GM12878 (cell line): ENCODE results near the gene HAUS1. TPM values are rescaled to one million over a fixed set of nuclear protein-coding genes. Genes with fewer than 3 reads are reported as not detected.

ENCODE experiments used
- ATAC-seq: fragments of 200-7000 bp; cut with Tn5 transposase; 3 replicates; pipeline ENCODE4 v1.9.1; 2020; ENCODE audit warnings: mild to moderate bottlenecking, moderate library complexity
- BruUV-seq: library from RNA; stranded (reverse); fragments of 400-500 nt; replicated peaks from 2 replicates; lab custom pipeline; 2021; lab: Mats Ljungman, UMichigan
- CTCF ChIA-PET: fragments of 300-600 bp; sonication (Branson Sonifier 250); formaldehyde crosslinking; extraction: SDS; loops from one replicate; lab custom pipeline; 2021; ENCODE audit warnings: inconsistent platforms; lab: Yijun Ruan, JAX
- POLR2A ChIA-PET: fragments of 350-600 bp; formaldehyde crosslinking; extraction: SDS; loops from one replicate; lab custom pipeline; 2021; ENCODE audit warnings: inconsistent platforms; lab: Charles Lee
- RAD21 ChIA-PET: fragments of 300-600 bp; sonication (Branson Sonifier 250); formaldehyde crosslinking; loops from one replicate; lab custom pipeline; 2023; ENCODE audit warnings: antibody characterized with exemption; ENCODE audit not compliant: unreplicated experiment; lab: Charles Lee
- SMC1A ChIA-PET: fragments of 300-600 bp; sonication (Branson Sonifier 250); formaldehyde crosslinking; loops from one replicate; lab custom pipeline; 2023; ENCODE audit not compliant: unreplicated experiment, uncharacterized antibody; lab: Charles Lee
- DNase-seq: peaks from one replicate; pipeline ENCODE4 v3.0.0-alpha.2; 2011; ENCODE audit warnings: low read depth, low spot score
- FAIRE-seq: peaks from 3 replicates; lab custom pipeline; 2011; peaks lifted over from hg19 to GRCh38; lab: Jason Lieb, UNC
- H2AFZ ChIP-seq: 2 replicates; pipeline ENCODE4 v1.6.0; 2011; ENCODE audit warnings: low read depth, low read length, control low read depth; ENCODE audit not compliant: control insufficient read depth
- H3K27ac ChIP-seq: 2 replicates; pipeline ENCODE4 v1.5.1; 2011; ENCODE audit warnings: control low read depth; ENCODE audit not compliant: control insufficient read depth, insufficient read depth
- H3K27me3 ChIP-seq, 2 experiments: replicated peaks in 1 of 2; 2 replicates each; pipeline versions ENCODE4 v1.6.0 to v1.6.1; 2011; ENCODE audit warnings: low read length in 1 of 2; ENCODE audit not compliant: control insufficient read depth in 2 of 2, insufficient read depth in 2 of 2
- H3K36me3 ChIP-seq, 2 experiments: 2 replicates each; pipeline ENCODE4 v1.5.1; 2011; ENCODE audit warnings: low read length in 1 of 2; ENCODE audit not compliant: control insufficient read depth in 2 of 2, insufficient read depth in 2 of 2
- H3K4me1 ChIP-seq: 2 replicates; pipeline ENCODE4 v1.6.1; 2011; ENCODE audit warnings: mild to moderate bottlenecking, low read length, moderate library complexity, mixed read lengths; ENCODE audit not compliant: control insufficient read depth, insufficient read depth
- H3K4me2 ChIP-seq: 2 replicates; pipeline ENCODE4 v1.6.0; 2011; ENCODE audit warnings: control low read depth; ENCODE audit not compliant: control insufficient read depth, insufficient read depth
- H3K4me3 ChIP-seq: fragments of 200-600 bp; sonication (generic); 2 replicates; pipeline ENCODE4 v1.5.1; 2016
- H3K79me2 ChIP-seq: 2 replicates; pipeline ENCODE4 v1.6.0; 2011; ENCODE audit warnings: low read length; ENCODE audit not compliant: control insufficient read depth, insufficient read depth
- H3K9ac ChIP-seq: 2 replicates; pipeline ENCODE4 v1.8.0; 2011; ENCODE audit warnings: low read length, control low read depth, mixed read lengths; ENCODE audit not compliant: control insufficient read depth, insufficient read depth
- H3K9me3 ChIP-seq: replicated peaks from 3 replicates; pipeline ENCODE4 v1.5.1; 2011; ENCODE audit warnings: mild to moderate bottlenecking, low read length; ENCODE audit not compliant: control insufficient read depth, insufficient read depth
- H4K20me1 ChIP-seq: 2 replicates; pipeline ENCODE4 v1.6.0; 2011; ENCODE audit not compliant: control insufficient read depth, insufficient read depth
- BHLHE40 ChIP-seq, 2 experiments: fragments of 450-650 bp in 1 of 2; IDR thresholded peaks; 2 replicates each; pipeline ENCODE4 v1.6.1; 2011 to 2017; ENCODE audit warnings: low read depth in 2 of 2, borderline replicate concordance in 1 of 2, improper control_type of control experiment in 1 of 2, low read length in 1 of 2, mild to moderate bottlenecking in 1 of 2
- CBX5 ChIP-seq: sonication (generic); IDR thresholded peaks from 2 replicates; pipeline ENCODE4 v1.6.1; 2016; ENCODE audit warnings: low read depth, moderate library complexity, mild to moderate bottlenecking, inconsistent platforms
- CHD1 ChIP-seq: IDR thresholded peaks from 2 replicates; pipeline ENCODE4 v1.6.1; 2012; ENCODE audit warnings: low read depth, low read length, improper control_type of control experiment
- MEF2B ChIP-seq: fragments of 450-650 bp; IDR thresholded peaks from 2 replicates; pipeline ENCODE4 v1.6.1; 2018; ENCODE audit warnings: mild to moderate bottlenecking, moderate library complexity; ENCODE audit not compliant: partially characterized antibody, poor library complexity, severe bottlenecking
- NR2C2 ChIP-seq: IDR thresholded peaks from 2 replicates; pipeline ENCODE4 v1.6.1; 2011; ENCODE audit warnings: borderline replicate concordance, low read depth; ENCODE audit not compliant: control insufficient read depth, insufficient read length
- TCF3 ChIP-seq: IDR thresholded peaks from 2 replicates; pipeline ENCODE4 v1.6.1; 2012; ENCODE audit warnings: low read depth, mild to moderate bottlenecking, low read length, borderline replicate concordance; ENCODE audit not compliant: insufficient read depth
- WGBS: methylation state at CpG from one replicate; pipeline ENCODE4 v1.1.6; 2016; ENCODE audit warnings: low lambda C conversion rate; ENCODE audit not compliant: insufficient replicate concordance, insufficient coverage; ENCODE audit errors: missing lambda C conversion rate; 5-methylcytosine and 5-hydroxymethylcytosine counted together
- in situ Hi-C: fragments of 300-500 bp; cut with MboI; formaldehyde crosslinking; loops from 9 replicates; pipeline ENCODE4 v1.14.3; 2018; ENCODE audit warnings: mixed read lengths
- intact Hi-C: fragments of 100-400 bp; cut with micrococcal nuclease; formaldehyde crosslinking; loops from one replicate; pipeline ENCODE4 v1.14.2; 2022; ENCODE audit not compliant: unreplicated experiment
- polyA plus RNA-seq, 11 experiments: library from polyadenylated mRNA; depleted of rRNA in 4 of 11; unstranded in 6 of 11; stranded (reverse) in 5 of 11; fragments of >200 nt; fragmentation: Nextera tagmentation in 4 of 11; fragmentation: Illumina TruSeq in 1 of 11; extraction: Ambion mirVana in 4 of 11; extraction: Trizol in 1 of 11; gene quantifications; 1 replicate in 1 of 11; 2 replicates in 10 of 11; pipeline versions ENCODE4 v1.2.1 to v1.2.3, GENCODE V29; 2011 to 2016; ENCODE audit warnings: inconsistent platforms in 2 of 11, missing spikeins in 2 of 11, low read depth in 1 of 11
- total RNA-seq, 4 experiments: library from RNA; depleted of rRNA in 3 of 4; stranded (reverse); fragments of >200 nt in 3 of 4; fragmentation: Illumina TruSeq in 1 of 4; extraction: Trizol in 1 of 4; gene quantifications; 2 replicates each; pipeline versions ENCODE4 v1.2.1 to v1.2.3, GENCODE V29; 2013 to 2021
- TF ChIP-seq, protein P1 (sequence below): IDR thresholded peaks from 2 replicates; pipeline ENCODE4 v1.6.1; 2011; ENCODE audit warnings: mild to moderate bottlenecking, low read depth, low read length, moderate library complexity; ENCODE audit not compliant: insufficient replicate concordance
- TF ChIP-seq, protein P2 (sequence below): fragments of 450-650 bp; IDR thresholded peaks from 2 replicates; pipeline ENCODE4 v1.6.1; 2016; ENCODE audit warnings: mild to moderate bottlenecking

Gene HAUS1
- total and polyA plus RNA-seq, 10 of the 15 experiments (the other 5 are each of a cell fraction or from before 2014, with no cell fraction given), result 41.2 to 182 (median 91.9) TPM

DNA sequence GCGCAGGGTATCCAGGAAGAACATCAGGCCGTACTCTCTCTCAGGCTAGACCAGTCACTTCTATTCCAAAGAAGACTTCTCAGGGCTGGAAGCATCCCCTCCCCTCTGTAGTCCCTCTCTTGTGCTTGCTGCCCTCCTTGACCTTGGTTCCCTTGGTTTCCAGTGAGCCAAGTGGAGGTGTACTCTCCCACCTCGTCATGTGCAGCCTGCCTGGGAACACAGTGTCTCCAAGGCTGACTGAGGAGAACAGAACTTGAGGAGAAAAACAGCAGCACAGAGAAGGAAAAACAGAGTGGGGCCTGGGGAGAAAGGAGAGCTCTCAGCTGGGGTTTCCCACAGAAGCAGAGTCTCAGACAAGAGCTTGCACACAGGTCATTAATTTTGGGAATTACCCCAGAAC is 52.7 kb downstream of the HAUS1 start:
- in situ Hi-C loops, result no loop called here
- no peak overlapping the region for H3K4me3 ChIP-seq
- CTCF ChIA-PET, result interaction anchor here (1.0 to 5.8 kb wide), 3 partner anchors 9 to 17 kb away, joined by 3 to 33 read pairs (median 4); a partner anchor contains a TSS

More for the DNA sequence above, 52.7 kb downstream of the HAUS1 start:
- TF ChIP-seq, protein P1, sequence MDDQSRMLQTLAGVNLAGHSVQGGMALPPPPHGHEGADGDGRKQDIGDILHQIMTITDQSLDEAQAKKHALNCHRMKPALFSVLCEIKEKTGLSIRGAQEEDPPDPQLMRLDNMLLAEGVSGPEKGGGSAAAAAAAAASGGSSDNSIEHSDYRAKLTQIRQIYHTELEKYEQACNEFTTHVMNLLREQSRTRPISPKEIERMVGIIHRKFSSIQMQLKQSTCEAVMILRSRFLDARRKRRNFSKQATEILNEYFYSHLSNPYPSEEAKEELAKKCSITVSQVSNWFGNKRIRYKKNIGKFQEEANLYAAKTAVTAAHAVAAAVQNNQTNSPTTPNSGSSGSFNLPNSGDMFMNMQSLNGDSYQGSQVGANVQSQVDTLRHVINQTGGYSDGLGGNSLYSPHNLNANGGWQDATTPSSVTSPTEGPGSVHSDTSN, result no peak
- TF ChIP-seq MEF2B (no peak), CBX5 (no peak), CHD1 (no peak), NR2C2 (no peak), TCF3 (no peak), BHLHE40 (IDR thresholded peaks at IDR 0.05; ENCODE audit: borderline replicate concordance in 1 of 2, low read depth in 2 of 2, low read length in 1 of 2) (no peak)
- TF ChIP-seq, protein P2, sequence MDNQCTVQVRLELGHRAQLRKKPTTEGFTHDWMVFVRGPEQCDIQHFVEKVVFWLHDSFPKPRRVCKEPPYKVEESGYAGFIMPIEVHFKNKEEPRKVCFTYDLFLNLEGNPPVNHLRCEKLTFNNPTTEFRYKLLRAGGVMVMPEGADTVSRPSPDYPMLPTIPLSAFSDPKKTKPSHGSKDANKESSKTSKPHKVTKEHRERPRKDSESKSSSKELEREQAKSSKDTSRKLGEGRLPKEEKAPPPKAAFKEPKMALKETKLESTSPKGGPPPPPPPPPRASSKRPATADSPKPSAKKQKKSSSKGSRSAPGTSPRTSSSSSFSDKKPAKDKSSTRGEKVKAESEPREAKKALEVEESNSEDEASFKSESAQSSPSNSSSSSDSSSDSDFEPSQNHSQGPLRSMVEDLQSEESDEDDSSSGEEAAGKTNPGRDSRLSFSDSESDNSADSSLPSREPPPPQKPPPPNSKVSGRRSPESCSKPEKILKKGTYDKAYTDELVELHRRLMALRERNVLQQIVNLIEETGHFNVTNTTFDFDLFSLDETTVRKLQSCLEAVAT, result no peak
- H4K20me1 ChIP-seq, result no peaks in the 10 kb centered on the region
- no peaks in the 10 kb centered on the region for H3K9me3 ChIP-seq
- no peak overlapping the region for H3K27ac ChIP-seq
- RAD21 ChIA-PET, result interaction anchor here (0.5 to 1.2 kb wide), 2 partner anchors 17 to 51 kb away, joined by 3 to 4 read pairs; a partner anchor contains a TSS
- no TSS peak for BruUV-seq
- 69% methylated on average over 3 of the region's 3 CpGs for WGBS
- no peak overlapping the region for H3K4me2 ChIP-seq
- DNase-seq (no peak), ATAC-seq (no peak), FAIRE-seq (no peak)
- H2AFZ ChIP-seq, result no peak overlapping the region
- H3K36me3 ChIP-seq, result no peaks in the 10 kb centered on the region
- no peak overlapping the region for H3K9ac ChIP-seq
- POLR2A ChIA-PET, result no interaction called here
- SMC1A ChIA-PET, result interaction anchor here (1.3 kb wide), 1 partner anchor 501 kb away, joined by 3 read pairs; no protein-coding TSS in a partner anchor
- intact Hi-C loops, result no loop called here
- H3K79me2 ChIP-seq, result no peaks in the 10 kb centered on the region
- no peaks in the 10 kb centered on the region for H3K27me3 ChIP-seq
- peaks cover 8% of the 10 kb centered on the region; the same call in 1 of the 2 replicates for H3K4me1 ChIP-seq
